TTC549 (cell line): Measurements from ENCODE around the gene ANKK1.

ENCODE experiments used
- FAIRE-seq: peaks from 2 replicates; lab custom pipeline; 2012; peaks lifted over from hg19 to GRCh38; lab: Jason Lieb, UNC

ANKK1 gene

GRCh38 chr11:113387605-113388211 lies at the start of gene ANKK1:
Gene ANKK1 (plus strand): TSS chr11:113387779. CDS start chr11:113387885, 106 bp downstream.
- no peak for FAIRE-seq

GRCh38 chr11:113338730-113339129 lies 48.8 kb upstream of the ANKK1 start:
- FAIRE-seq = no peak

GRCh38 chr11:113339929-113340589 lies 47.5 kb upstream of the ANKK1 start:
- no peak for FAIRE-seq

GRCh38 chr11:113341388-113342165 lies 46.0 kb upstream of the ANKK1 start:
- FAIRE-seq = no peak

- no peak for FAIRE-seq
These were observed 41.6 kb upstream of the ANKK1 start for GRCh38 chr11:113345978-113346377.

GRCh38 chr11:113349528-113349927 lies 38.1 kb upstream of the ANKK1 start:
- FAIRE-seq = no peak

- no peak for FAIRE-seq
These were observed 37.1 kb upstream of the ANKK1 start for GRCh38 chr11:113350336-113351067.

- FAIRE-seq = no peak
These were observed 36.5 kb upstream of the ANKK1 start for GRCh38 chr11:113351068-113351450.

- no peak for FAIRE-seq
These were observed 36.1 kb upstream of the ANKK1 start for GRCh38 chr11:113351480-113351879.

- FAIRE-seq = no peak
These were observed 31.4 kb upstream of the ANKK1 start for GRCh38 chr11:113356203-113356602.

GRCh38 chr11:113363406-113363805 lies 24.2 kb upstream of the ANKK1 start:
- no peak for FAIRE-seq

GRCh38 chr11:113363996-113364641 lies 23.5 kb upstream of the ANKK1 start:
- FAIRE-seq = no peak

- no peak for FAIRE-seq
These were observed 21.7 kb upstream of the ANKK1 start for GRCh38 chr11:113365895-113366294.

- FAIRE-seq = no peak
These were observed 18.2 kb upstream of the ANKK1 start for GRCh38 chr11:113369411-113369810.

- FAIRE-seq = no peak
These were observed 16.9 kb upstream of the ANKK1 start for GRCh38 chr11:113370634-113371033.

- no peak for FAIRE-seq
These were observed 15.3 kb upstream of the ANKK1 start for GRCh38 chr11:113372309-113372708.

GRCh38 chr11:113373306-113373705 lies 14.3 kb upstream of the ANKK1 start:
- no peak for FAIRE-seq

- no peak for FAIRE-seq
These were observed 13.5 kb upstream of the ANKK1 start for GRCh38 chr11:113373981-113374560.

GRCh38 chr11:113375402-113375801 lies 12.2 kb upstream of the ANKK1 start:
- FAIRE-seq = no peak

- no peak for FAIRE-seq
These were observed 11.4 kb upstream of the ANKK1 start for GRCh38 chr11:113376156-113376555.

GRCh38 chr11:113377681-113378412 lies 9.7 kb upstream of the ANKK1 start:
- FAIRE-seq = no peak
